D721Med (cell line): Measurements from ENCODE around the gene CAMK4.

Experiments used
- DNase-seq: peaks from one replicate; pipeline ENCODE4 v3.0.0; 2011; ENCODE audit warnings: low spot score; ENCODE audit not compliant: insufficient read length
- FAIRE-seq: peaks from 2 replicates; lab custom pipeline; 2011; peaks lifted over from hg19 to GRCh38; lab: Jason Lieb, UNC
- CTCF ChIP-seq: IDR thresholded peaks from 2 replicates; pipeline ENCODE4 v1.5.1; 2012; ENCODE audit warnings: mild to moderate bottlenecking, control low read depth; ENCODE audit not compliant: insufficient read depth; ENCODE audit errors: missing control alignments

The CAMK4 gene

DNA sequence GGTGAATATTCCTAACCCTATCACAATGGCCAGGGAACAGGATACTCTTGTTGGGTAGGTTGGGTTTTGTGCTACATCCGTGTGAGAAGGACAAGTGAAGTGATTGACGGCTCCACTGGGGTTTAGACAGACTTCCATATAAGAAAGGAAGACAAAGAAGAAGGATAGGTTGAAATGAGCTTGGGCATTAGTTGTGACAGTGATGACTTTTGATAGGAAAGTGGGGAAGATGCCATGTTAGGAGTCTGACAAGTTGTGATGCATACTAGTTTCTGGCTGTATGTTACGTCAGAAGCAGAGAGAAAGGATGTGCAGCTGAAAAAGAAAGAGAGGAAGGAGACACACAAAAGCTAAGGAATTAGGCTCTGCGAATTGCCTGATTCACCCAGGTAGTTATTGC lies 150.2 kb downstream of the CAMK4 start:
- no peak for FAIRE-seq
- DNase-seq, result no peak
- TF ChIP-seq CTCF, result no peak

- no peak for TF ChIP-seq CTCF
- DNase-seq (no peak), FAIRE-seq (no peak)
Observed at GRCh38 chr5:111375645-111376044, 151.5 kb downstream of the CAMK4 start.

- no peak for TF ChIP-seq CTCF
- DNase-seq (no peak), FAIRE-seq (no peak)
Observed at GRCh38 chr5:111377306-111377705, 153.1 kb downstream of the CAMK4 start.

DNA sequence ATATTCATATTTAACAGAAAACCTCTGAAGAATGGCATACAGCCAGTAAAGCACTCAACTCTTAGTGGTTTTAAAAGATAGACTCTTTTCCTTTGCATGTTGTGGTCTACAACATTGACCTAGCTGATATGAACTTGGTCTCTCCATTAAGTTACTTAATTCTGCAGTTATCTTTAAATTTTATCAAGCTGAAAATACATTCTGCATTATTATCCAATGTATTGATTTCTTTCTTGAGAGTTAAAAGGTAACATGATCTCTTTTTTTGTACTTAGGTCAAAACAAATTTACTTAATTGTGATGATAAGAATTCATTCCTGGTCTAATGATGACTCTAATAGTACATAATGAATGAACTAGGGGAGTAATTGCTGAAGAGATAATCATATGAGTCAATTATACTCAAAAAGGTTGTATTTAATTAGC lies 155.2 kb downstream of the CAMK4 start:
- DNase-seq (no peak), FAIRE-seq (no peak)
- no peak for TF ChIP-seq CTCF

- no peak for FAIRE-seq
- DNase-seq, result no peak
- TF ChIP-seq CTCF, result no peak
Observed at GRCh38 chr5:111383288-111383970, 159.2 kb downstream of the CAMK4 start.

DNA sequence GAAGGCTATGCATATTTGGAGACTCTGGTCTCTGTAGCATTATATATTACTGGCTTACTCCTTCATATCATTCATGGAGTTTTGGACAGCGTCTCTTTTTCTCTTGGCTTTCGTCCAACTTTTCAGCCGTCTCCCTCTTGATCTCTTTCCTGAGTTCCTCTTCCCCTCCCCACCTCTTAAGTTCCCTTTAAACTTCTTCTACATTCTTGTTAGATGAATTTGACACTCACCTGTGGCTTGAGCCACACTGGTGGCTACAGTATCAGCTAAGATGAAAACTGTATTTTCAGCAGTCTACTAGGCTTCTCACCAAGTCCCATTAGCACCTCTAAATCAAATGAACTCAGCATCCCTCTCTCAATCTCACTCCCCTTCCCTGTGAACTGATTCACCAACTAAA lies 160.0 kb downstream of the CAMK4 start:
- FAIRE-seq, result no peak
- no peak for DNase-seq
- TF ChIP-seq CTCF, result no peak

DNA sequence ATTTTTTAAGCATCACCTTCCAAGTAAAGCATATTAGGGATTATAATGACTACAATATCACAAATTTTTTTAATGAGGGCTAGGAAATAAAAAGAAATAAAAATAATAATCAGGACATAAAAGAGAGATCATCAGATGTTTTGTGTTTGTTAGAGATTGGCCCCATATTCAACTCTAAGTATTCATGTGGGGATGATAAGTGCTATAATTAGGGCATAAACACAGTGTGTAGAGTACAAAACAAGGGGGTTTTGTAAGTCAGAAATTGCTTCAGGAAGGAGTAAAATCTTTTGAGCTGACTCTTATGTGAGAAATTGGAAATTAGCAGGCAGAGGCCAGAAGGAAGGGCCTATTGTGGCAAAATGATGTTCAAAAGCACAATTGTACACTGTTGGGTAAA lies 160.9 kb downstream of the CAMK4 start:
- no peak for TF ChIP-seq CTCF
- FAIRE-seq (no peak), DNase-seq (no peak)
